HFF-Myc (cell line): ENCODE data around the gene FZD10.

Experiments used
- DNase-seq: peaks from one replicate; pipeline ENCODE4 v3.0.0-alpha.2; 2011; ENCODE audit warnings: low read depth; ENCODE audit errors: extremely low read depth
- H3K4me3 ChIP-seq: replicated peaks from 2 replicates; pipeline ENCODE4 v1.5.1; 2011; ENCODE audit warnings: low read depth, mild to moderate bottlenecking, control low read depth, low read length
- TF ChIP-seq, protein P1 (sequence below): IDR thresholded peaks from 2 replicates; pipeline ENCODE4 v1.5.1; 2012; ENCODE audit warnings: mild to moderate bottlenecking, low read depth, low read length, control low read depth; ENCODE audit errors: missing control alignments

FZD10 gene

DNA sequence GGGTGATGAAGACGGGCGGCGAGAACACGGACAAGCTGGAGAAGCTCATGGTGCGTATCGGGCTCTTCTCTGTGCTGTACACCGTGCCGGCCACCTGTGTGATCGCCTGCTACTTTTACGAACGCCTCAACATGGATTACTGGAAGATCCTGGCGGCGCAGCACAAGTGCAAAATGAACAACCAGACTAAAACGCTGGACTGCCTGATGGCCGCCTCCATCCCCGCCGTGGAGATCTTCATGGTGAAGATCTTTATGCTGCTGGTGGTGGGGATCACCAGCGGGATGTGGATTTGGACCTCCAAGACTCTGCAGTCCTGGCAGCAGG is 1.9 kb downstream of the FZD10 start:
- TF ChIP-seq, protein P1, sequence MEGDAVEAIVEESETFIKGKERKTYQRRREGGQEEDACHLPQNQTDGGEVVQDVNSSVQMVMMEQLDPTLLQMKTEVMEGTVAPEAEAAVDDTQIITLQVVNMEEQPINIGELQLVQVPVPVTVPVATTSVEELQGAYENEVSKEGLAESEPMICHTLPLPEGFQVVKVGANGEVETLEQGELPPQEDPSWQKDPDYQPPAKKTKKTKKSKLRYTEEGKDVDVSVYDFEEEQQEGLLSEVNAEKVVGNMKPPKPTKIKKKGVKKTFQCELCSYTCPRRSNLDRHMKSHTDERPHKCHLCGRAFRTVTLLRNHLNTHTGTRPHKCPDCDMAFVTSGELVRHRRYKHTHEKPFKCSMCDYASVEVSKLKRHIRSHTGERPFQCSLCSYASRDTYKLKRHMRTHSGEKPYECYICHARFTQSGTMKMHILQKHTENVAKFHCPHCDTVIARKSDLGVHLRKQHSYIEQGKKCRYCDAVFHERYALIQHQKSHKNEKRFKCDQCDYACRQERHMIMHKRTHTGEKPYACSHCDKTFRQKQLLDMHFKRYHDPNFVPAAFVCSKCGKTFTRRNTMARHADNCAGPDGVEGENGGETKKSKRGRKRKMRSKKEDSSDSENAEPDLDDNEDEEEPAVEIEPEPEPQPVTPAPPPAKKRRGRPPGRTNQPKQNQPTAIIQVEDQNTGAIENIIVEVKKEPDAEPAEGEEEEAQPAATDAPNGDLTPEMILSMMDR, result no peak
- DNase-seq, result no peak
- no peak overlapping the region for H3K4me3 ChIP-seq

DNA sequence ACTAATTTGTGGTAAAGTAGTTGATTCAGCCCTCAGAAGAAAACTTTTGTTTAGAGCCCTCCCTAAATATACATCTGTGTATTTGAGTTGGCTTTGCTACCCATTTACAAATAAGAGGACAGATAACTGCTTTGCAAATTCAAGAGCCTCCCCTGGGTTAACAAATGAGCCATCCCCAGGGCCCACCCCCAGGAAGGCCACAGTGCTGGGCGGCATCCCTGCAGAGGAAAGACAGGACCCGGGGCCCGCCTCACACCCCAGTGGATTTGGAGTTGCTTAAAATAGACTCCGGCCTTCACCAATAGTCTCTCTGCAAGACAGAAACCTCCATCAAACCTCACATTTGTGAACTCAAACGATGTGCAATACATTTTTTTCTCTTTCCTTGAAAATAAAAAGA is 2.7 kb downstream of the FZD10 start:
- DNase-seq, result no peak
- H3K4me3 ChIP-seq, result no peak overlapping the region
- TF ChIP-seq, protein P1, result no peak

DNA sequence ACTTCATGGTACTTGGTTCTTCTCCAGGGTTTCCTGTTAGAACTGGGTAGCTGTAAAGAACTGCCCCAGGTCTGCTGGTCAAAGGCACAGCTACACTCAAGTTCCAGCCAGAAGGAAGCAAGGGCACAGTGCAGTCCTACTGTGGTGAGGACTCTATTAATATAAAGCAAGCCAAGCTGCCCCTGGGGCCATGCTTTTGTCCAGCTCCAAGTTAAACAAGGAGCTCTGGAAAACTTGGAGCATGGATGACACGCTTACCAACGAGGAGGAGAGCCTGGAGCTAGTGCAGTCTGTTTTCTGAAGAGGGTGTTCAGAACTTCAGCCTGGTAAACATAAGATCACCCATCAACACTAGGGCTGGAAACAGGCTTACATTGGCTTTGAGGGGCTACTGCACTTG is 4.0 kb downstream of the FZD10 start:
- no peak for DNase-seq
- TF ChIP-seq, protein P1, result no peak
- H3K4me3 ChIP-seq, result no peak overlapping the region

DNA sequence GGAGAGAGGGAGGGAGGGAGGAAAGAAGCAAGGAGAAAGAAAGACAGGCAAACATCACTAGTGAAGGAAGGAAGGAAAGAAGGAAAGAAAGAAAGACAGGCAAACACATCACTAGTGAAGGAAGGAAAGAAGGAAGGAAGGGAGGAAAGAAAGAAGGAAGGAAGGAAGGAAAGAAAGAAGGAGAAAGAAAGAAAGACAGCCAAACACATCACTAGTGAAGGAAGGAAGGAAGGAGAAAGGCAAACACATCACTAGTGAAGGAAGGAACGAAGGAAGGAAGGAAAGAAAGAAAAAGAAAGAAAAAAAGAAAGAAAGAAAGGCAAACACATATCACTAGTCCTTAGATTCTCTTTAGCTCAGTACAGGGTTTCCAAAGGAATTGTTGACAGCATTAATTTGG is 5.3 kb downstream of the FZD10 start:
- TF ChIP-seq, protein P1, result no peak
- no peak for DNase-seq
- no peak overlapping the region for H3K4me3 ChIP-seq

DNA sequence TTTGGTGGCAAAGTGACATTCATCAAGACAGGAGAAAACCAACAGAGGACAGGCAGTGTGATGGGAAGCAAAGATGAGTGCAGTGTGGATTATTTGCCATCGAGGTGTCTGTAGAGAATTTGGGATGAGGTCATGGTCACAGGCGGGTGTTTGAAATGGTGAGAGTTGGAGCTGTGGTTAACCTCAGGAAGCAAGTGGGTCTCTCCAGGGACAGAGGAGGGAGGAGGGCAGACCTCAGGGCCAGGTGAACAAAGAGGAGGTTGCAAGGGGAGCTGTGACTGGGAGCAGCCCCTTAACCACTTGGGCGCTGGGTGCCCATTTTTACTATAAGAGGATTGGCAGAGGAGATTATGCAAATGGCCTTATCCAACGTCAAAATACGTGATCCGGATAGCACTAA is 7.0 kb downstream of the FZD10 start:
- H3K4me3 ChIP-seq, result no peak overlapping the region
- DNase-seq, result no peak
- TF ChIP-seq, protein P1, result no peak

DNA sequence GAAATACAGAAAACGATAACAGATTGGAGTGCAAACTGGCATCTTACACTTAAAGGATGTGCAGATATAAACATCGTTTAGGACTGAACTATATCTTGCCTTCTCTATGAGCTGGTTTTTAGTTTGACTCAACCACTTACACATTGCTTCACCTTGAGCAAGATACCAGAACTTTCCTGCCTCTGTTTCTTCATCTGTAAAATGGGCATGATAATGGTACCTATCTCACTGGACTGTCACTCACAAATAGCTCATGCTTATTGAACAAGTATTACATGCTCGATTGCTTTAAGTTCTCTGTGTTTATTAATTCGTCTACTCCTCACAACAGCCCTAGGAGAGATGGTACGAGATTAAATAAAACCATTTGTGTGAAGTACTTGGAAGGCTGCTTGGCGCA is 7.7 kb downstream of the FZD10 start:
- no peak overlapping the region for H3K4me3 ChIP-seq
- TF ChIP-seq, protein P1, result no peak
- DNase-seq, result no peak

DNA sequence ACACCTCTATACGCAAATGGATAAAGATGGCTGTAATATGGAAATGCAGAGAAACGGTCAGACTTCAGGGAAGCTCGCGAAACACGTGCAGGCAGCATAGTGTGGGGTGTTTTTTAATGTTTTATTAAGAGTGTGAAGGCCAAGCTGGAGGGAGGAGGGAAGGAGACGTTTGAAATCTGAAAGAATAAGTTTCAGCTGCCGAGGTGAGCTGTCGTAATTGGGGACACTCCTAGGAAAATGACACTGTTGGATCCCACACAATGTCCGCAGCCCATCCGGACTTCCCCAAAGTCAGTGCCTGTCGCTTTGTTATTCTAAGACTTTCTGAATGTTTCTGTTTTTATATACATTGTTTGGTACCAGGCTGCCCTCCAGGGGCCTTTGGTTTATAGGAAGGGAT is 8.3 kb downstream of the FZD10 start:
- TF ChIP-seq, protein P1, result no peak
- no peak overlapping the region for H3K4me3 ChIP-seq
- no peak for DNase-seq
